Gastroesophageal sphincter (tissue), 4 donors: ENCODE data around the gene TOM1L2. TPM values are rescaled to one million over a fixed set of nuclear protein-coding genes. Genes with fewer than 3 reads are reported as not detected.

Source experiments
- ATAC-seq: fragments of 150-250 bp; one replicate; pipeline ENCODE4 v1.9.1; 2016; ENCODE audit warnings: mild to moderate bottlenecking, moderate library complexity
- H3K27ac ChIP-seq, 4 donors: fragments of 200-600 bp; sonication (generic) in 3 of 4; 1 replicate in 3 of 4; 2 replicates in 1 of 4; pipeline ENCODE4 v1.5.1; 2016 to 2019
- H3K27me3 ChIP-seq: fragments of 200-600 bp; sonication (generic); one replicate; pipeline ENCODE4 v1.5.1; 2019
- H3K36me3 ChIP-seq, 2 donors: fragments of 200-600 bp; sonication (generic); one replicate each; pipeline ENCODE4 v1.5.1; 2019; ENCODE audit warnings: control low read depth in 1 of 2
- H3K4me1 ChIP-seq, 3 donors: fragments of 200-600 bp; sonication (generic); 1 replicate in 2 of 3; 2 replicates in 1 of 3; pipeline ENCODE4 v1.5.1; 2016 to 2019; ENCODE audit warnings: control low read depth in 2 of 3
- H3K4me3 ChIP-seq, 2 donors: fragments of 200-600 bp; sonication (generic); one replicate each; pipeline ENCODE4 v1.5.1; 2019; ENCODE audit warnings: mild to moderate bottlenecking in 1 of 2, moderate library complexity in 1 of 2
- H3K9me3 ChIP-seq, 3 donors: fragments of 200-600 bp; sonication (generic); one replicate each; pipeline ENCODE4 v1.5.1; 2017 to 2019; ENCODE audit warnings: control low read depth in 2 of 3
- CTCF ChIP-seq, 4 experiments: fragments of 200-600 bp in 2 of 4; fragments of 450-650 bp in 2 of 4; sonication (generic) in 1 of 4; IDR thresholded peaks; one replicate each; pipeline ENCODE4 v1.5.1; 2017 to 2019; ENCODE audit warnings: antibody characterized with exemption in 4 of 4, mild to moderate bottlenecking in 2 of 4, moderate library complexity in 2 of 4
- EP300 ChIP-seq: sonication (generic); formaldehyde crosslinking; IDR thresholded peaks from one replicate; pipeline ENCODE4 v1.6.1; 2017; ENCODE audit warnings: antibody characterized with exemption, mild to moderate bottlenecking
- POLR2A ChIP-seq, 2 donors: fragments of 450-650 bp; IDR thresholded peaks; one replicate each; pipeline ENCODE4 v1.6.1; 2017; ENCODE audit warnings: antibody characterized with exemption in 2 of 2, mild to moderate bottlenecking in 2 of 2, moderate library complexity in 1 of 2
- POLR2AphosphoS5 ChIP-seq: sonication (generic); formaldehyde crosslinking; IDR thresholded peaks from one replicate; pipeline ENCODE4 v1.6.1; 2017; ENCODE audit warnings: antibody characterized with exemption
- WGBS, 2 donors: methylation state at CpG; one replicate each; pipeline ENCODE4 v1.1.5; 2018; ENCODE audit warnings: low coverage in 1 of 2; 5-methylcytosine and 5-hydroxymethylcytosine counted together
- total RNA-seq, 4 donors: library from RNA; depleted of rRNA; stranded (reverse); fragments of >200 nt; gene quantifications; one replicate each; pipeline ENCODE4 v1.1.0, GENCODE V29; 2016

Gene TOM1L2
- total RNA-seq, 4 donors from 2014 or later = 49.6 to 88.9 (median 74.8) TPM

GRCh38 chr17:17987901-17988300 is 15.7 kb upstream of the TOM1L2 start:
- WGBS, 2 donors = no CpG with 5 or more reads among the region's 14 CpGs

GRCh38 chr17:17987187-17987896 is 15.1 kb upstream of the TOM1L2 start:
- H3K36me3 ChIP-seq = peaks cover 0 to 25% of the 10 kb centered on the region in 2 donors
- ATAC-seq = no peak
- H3K4me3 ChIP-seq = no peak overlapping the region
- H3K9me3 ChIP-seq = no peaks in the 10 kb centered on the region
- H3K27ac ChIP-seq = no peak overlapping the region
- H3K27me3 ChIP-seq = no peaks in the 10 kb centered on the region
- H3K4me1 ChIP-seq = no peaks in the 10 kb centered on the region
- 62 to 80% methylated on average over 6 of the region's 7 CpGs for WGBS, 2 donors
- TF ChIP-seq CTCF (IDR thresholded peaks at IDR 0.05) (no peak), POLR2AphosphoS5 (no peak), POLR2A (IDR thresholded peaks at IDR 0.05) (no peak), EP300 (no peak)

More at GRCh38 chr17:17987901-17988300, 15.7 kb upstream of the TOM1L2 start:
- ATAC-seq = no peak
- H3K4me1 ChIP-seq = no peaks in the 10 kb centered on the region
- H3K27me3 ChIP-seq = no peaks in the 10 kb centered on the region
- no peaks in the 10 kb centered on the region for H3K9me3 ChIP-seq
- peaks cover 0 to 25% of the 10 kb centered on the region in 2 donors for H3K36me3 ChIP-seq
- H3K4me3 ChIP-seq = no peak overlapping the region
- H3K27ac ChIP-seq = no peak overlapping the region
- TF ChIP-seq CTCF (IDR thresholded peaks at IDR 0.05) = no peak
- no peak for TF ChIP-seq POLR2A (IDR thresholded peaks at IDR 0.05)
- TF ChIP-seq EP300 = no peak
- no peak for TF ChIP-seq POLR2AphosphoS5

- no peaks in the 10 kb centered on the region for H3K9me3 ChIP-seq
- 64% methylated on average over 2 of the region's 3 CpGs; no CpG with 5 or more reads in 1 of the 2 donors for WGBS, 2 donors
- no peak for ATAC-seq
- H3K36me3 ChIP-seq = peaks cover 0 to 25% of the 10 kb centered on the region in 2 donors
- H3K27me3 ChIP-seq = no peaks in the 10 kb centered on the region
- H3K27ac ChIP-seq = no peak overlapping the region
- H3K4me3 ChIP-seq = no peak overlapping the region
- TF ChIP-seq POLR2AphosphoS5 = no peak
- TF ChIP-seq CTCF (IDR thresholded peaks at IDR 0.05) = no peak
- no peak for TF ChIP-seq POLR2A (IDR thresholded peaks at IDR 0.05)
- TF ChIP-seq EP300 = no peak
- H3K4me1 ChIP-seq = no peaks in the 10 kb centered on the region
Observed at GRCh38 chr17:17985555-17985954, 13.4 kb upstream of the TOM1L2 start.

- no peak for ATAC-seq
- no peak overlapping the region for H3K27ac ChIP-seq
- TF ChIP-seq POLR2A (IDR thresholded peaks at IDR 0.05) (no peak), EP300 (no peak), POLR2AphosphoS5 (no peak), CTCF (IDR thresholded peaks at IDR 0.05) (no peak)
- no CpG with 5 or more reads among the region's 2 CpGs for WGBS, 2 donors
- H3K4me3 ChIP-seq = no peak overlapping the region
- H3K36me3 ChIP-seq = peaks cover 0 to 25% of the 10 kb centered on the region in 2 donors
- no peaks in the 10 kb centered on the region for H3K9me3 ChIP-seq
- no peaks in the 10 kb centered on the region for H3K4me1 ChIP-seq
- H3K27me3 ChIP-seq = no peaks in the 10 kb centered on the region
Observed at GRCh38 chr17:17985153-17985552, 13.0 kb upstream of the TOM1L2 start.

- Histone ChIP-seq H3K9me3 (no peaks in the 10 kb centered on the region), H3K4me1 (no peaks in the 10 kb centered on the region), H3K4me3 (no peak overlapping the region), H3K27me3 (no peaks in the 10 kb centered on the region), H3K27ac (no peak overlapping the region), H3K36me3 (peaks cover 0 to 18% of the 10 kb centered on the region in 2 donors)
- 91% methylated on average over 4 of the region's 6 CpGs; no CpG with 5 or more reads in 1 of the 2 donors for WGBS, 2 donors
- ATAC-seq = no peak
- TF ChIP-seq POLR2A (IDR thresholded peaks at IDR 0.05) (no peak), EP300 (no peak), CTCF (IDR thresholded peaks at IDR 0.05) (no peak), POLR2AphosphoS5 (no peak)
Observed at GRCh38 chr17:17983776-17984175, 11.6 kb upstream of the TOM1L2 start.
